SJCRH30 (cell line): ENCODE results near the gene EVI2A. TPM values are rescaled to one million over a fixed set of nuclear protein-coding genes. Genes with fewer than 3 reads are reported as not detected.

Experiments used
- DNase-seq, 2 experiments: peaks; one replicate each; pipeline ENCODE4 v3.0.0-alpha.2; 2015 to 2020
- H3K27ac ChIP-seq: fragments of 250-450 bp; sonication (Bioruptor Pico); 2 replicates; pipeline ENCODE4 v1.5.1; 2020; ENCODE audit warnings: mild to moderate bottlenecking, moderate library complexity
- H3K27me3 ChIP-seq: fragments of 250-450 bp; sonication (Bioruptor Pico); 2 replicates; pipeline ENCODE4 v1.5.1; 2020; ENCODE audit warnings: mild to moderate bottlenecking, moderate library complexity
- H3K36me3 ChIP-seq: fragments of 250-450 bp; sonication (Bioruptor Pico); 2 replicates; pipeline ENCODE4 v1.5.1; 2020; ENCODE audit warnings: mild to moderate bottlenecking, moderate library complexity
- H3K4me1 ChIP-seq: fragments of 250-450 bp; sonication (Bioruptor Pico); 2 replicates; pipeline ENCODE4 v1.5.1; 2020; ENCODE audit warnings: mild to moderate bottlenecking, moderate library complexity
- H3K4me3 ChIP-seq: fragments of 250-450 bp; sonication (Bioruptor Pico); 2 replicates; pipeline ENCODE4 v1.5.1; 2020; ENCODE audit warnings: mild to moderate bottlenecking, moderate library complexity
- H3K9me3 ChIP-seq: fragments of 250-450 bp; sonication (Bioruptor Pico); replicated peaks from 2 replicates; pipeline ENCODE4 v1.5.1; 2020; ENCODE audit warnings: mild to moderate bottlenecking, moderate library complexity
- total RNA-seq: library from RNA; depleted of rRNA; stranded (reverse); fragments of >200 nt; shearing (Covaris generic); gene quantifications from 2 replicates; pipeline ENCODE4 v1.2.3, GENCODE V29; 2014; rRNA removed

EVI2A gene
- total RNA-seq, 1 experiment from 2014 or later = 0.10 TPM

DNA sequence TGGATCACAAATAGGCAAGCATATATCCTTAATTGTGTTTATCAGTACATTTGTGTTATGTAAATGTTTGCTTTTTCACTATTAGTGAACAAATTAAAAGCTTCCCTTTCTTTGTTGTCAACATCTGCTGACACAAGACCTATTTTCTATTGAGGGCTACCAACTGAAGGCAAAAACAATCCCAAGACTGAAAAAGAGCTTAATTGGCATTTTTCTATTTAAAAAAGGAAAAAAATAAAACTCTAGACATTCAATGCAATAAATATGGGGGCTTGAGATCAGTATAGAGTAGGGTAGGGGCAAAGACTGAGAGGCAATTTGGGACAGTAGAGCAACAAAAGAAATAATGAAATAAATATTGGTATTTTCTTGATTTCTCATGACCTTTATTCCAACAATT is 48.6 kb downstream of the EVI2A start:
- peaks cover 19% of the 10 kb centered on the region; the same call in 1 of the 2 replicates for H3K36me3 ChIP-seq
- H3K4me3 ChIP-seq = no peak overlapping the region
- no peak for DNase-seq
- H3K27me3 ChIP-seq = no peaks in the 10 kb centered on the region
- H3K4me1 ChIP-seq = peaks cover 13% of the 10 kb centered on the region
- no peaks in the 10 kb centered on the region for H3K9me3 ChIP-seq
- H3K27ac ChIP-seq = no peak overlapping the region

DNA sequence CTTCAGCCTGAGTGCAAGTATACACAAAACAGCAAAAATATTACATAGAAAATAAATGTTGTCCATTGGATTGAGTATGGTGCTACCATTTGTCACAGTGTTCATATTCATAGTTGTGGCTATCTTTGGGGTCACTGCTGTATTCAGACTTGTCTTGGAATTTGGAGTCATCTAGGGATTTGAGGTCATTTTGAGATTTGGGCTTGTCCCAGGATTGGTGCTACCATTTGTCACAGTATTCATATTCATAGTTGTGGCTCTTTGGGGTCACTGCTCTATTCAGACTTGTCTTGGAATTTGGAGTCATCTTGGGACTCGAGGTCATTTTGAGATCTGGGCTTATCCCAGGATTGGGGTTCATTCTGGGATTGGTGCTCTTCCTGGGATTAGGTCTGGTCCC is 49.2 kb downstream of the EVI2A start:
- H3K4me3 ChIP-seq = no peak overlapping the region
- H3K36me3 ChIP-seq = peaks cover 19% of the 10 kb centered on the region; the same call in 1 of the 2 replicates
- peaks cover 13% of the 10 kb centered on the region for H3K4me1 ChIP-seq
- no peaks in the 10 kb centered on the region for H3K9me3 ChIP-seq
- H3K27ac ChIP-seq = no peak overlapping the region
- no peak for DNase-seq
- H3K27me3 ChIP-seq = no peaks in the 10 kb centered on the region

DNA sequence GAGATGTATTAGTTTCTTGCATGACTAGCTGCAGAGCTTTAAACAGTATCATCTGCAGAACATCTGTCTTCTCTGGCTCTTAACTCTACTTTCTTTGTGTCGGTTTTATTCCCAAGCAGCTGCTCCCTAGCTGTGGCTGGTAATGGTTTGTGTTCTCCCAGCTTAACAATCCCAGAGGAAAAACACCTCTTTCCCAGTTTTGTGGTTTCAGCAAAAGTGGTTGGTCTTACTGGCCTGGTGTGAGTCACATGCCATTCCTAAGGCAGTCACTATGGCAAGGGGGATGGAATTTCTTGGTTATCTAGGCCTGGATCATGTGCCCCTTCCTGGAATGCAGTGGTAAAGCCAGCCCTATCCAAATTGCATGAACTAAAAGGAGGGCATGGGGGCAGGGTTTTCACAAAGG is 51.8 kb downstream of the EVI2A start:
- Histone ChIP-seq H3K4me3 (no peak overlapping the region), H3K27me3 (no peaks in the 10 kb centered on the region), H3K27ac (peak overlapping the region; percentile 36), H3K36me3 (peaks cover 23% of the 10 kb centered on the region), H3K4me1 (peaks cover 13% of the 10 kb centered on the region), H3K9me3 (no peaks in the 10 kb centered on the region)
- DNase-seq = peak; percentile 91 to 98

DNA sequence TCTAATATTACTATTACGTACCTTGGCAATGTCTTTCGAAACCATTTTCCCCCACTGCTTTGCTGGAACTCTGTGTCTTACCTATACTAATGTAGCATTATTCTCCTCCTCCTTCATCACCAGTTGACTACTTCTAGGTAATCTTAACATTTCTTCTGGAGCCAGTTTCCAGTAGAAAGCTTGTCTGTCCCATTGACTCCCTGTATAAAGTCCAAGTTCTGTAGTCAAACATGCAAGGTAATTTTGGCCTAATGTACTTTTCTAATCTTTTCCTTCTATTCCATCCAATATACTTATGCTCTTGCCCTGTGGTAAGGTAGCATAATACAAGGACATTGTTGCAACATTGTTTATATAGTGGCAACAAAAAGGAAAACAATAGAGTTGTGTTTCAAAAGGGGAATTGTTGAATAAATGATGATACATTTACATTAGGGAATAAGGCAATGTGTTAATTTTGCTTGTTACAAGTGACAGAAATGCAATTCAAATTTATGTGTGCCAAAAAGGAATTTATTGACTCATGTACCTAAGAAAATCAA is 52.3 kb downstream of the EVI2A start:
- H3K27me3 ChIP-seq = no peaks in the 10 kb centered on the region
- peaks cover 13% of the 10 kb centered on the region for H3K4me1 ChIP-seq
- H3K4me3 ChIP-seq = no peak overlapping the region
- H3K36me3 ChIP-seq = peaks cover 24% of the 10 kb centered on the region
- no peak for DNase-seq
- H3K27ac ChIP-seq = no peak overlapping the region
- H3K9me3 ChIP-seq = no peaks in the 10 kb centered on the region

Other genes starting within 250 kb of the EVI2A start
- 48.3 and 57.0 TPM in 2 replicates for gene NF1, start 226.6 kb downstream of the EVI2A start, total RNA-seq
- gene OMG, start 24.4 kb downstream of the EVI2A start, total RNA-seq = not detected in 2 replicates
- gene EVI2B, start 7.6 kb downstream of the EVI2A start, total RNA-seq = not detected in 2 replicates
- 0.04 and 0.05 TPM in 2 replicates for gene RAB11FIP4, start 70.1 kb upstream of the EVI2A start, total RNA-seq